HG03469 (cell line): Measurements from ENCODE around the gene RFX1.
"Not testable (repeated sequence)": the region's sequence is repeated elsewhere in the genome, so short reads cannot be mapped to it uniquely, and the experiment has no call there.

ENCODE experiments used
- ATAC-seq: cut with Tn5 transposase; IDR thresholded peaks from one replicate; pipeline ENCODE4 v1.9.1; 2021; ENCODE audit warnings: mild to moderate bottlenecking, moderate library complexity, moderate number of reproducible peaks; ENCODE audit not compliant: unreplicated experiment

RFX1 gene

DNA sequence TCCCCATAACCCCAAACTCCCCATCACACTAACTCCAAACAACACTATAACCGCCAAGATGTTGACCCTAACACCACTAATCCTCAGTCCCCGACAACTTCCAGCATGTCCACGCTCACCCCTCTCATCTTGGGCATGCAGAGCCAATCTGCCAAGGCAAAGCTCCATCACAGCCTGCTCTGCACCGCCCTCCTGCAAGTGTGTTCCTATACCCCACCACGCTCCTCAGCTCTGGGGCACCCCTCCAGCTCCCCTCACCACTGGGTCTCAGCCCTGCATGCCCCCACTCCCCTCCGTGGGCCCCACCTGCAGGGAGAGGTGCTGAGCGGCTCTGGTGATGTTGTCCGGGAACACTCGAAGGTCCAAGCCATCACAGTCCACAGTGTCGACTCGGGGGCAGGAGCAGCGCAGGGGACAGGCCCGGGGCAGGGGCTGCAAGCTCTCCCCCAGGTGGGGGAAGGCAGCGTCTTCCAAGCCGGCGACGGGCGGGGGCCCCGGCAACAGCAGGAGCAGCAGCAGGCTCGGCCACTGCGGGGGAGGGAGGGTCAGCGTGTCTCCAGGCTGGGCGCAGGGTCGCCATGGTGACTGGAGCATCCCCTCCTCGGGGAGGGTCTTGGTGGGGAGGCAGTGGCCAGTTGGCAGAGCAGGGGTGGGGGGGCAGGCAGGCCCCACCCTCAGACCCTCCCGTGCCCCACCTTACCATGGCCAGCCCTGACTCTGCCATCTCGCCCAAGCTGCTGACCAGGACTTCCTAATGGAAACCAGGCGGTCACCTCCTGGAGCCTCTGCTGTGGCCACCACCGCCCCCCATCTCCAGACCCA, 68.4 kb downstream of the RFX1 start:
- no peak for ATAC-seq

DNA sequence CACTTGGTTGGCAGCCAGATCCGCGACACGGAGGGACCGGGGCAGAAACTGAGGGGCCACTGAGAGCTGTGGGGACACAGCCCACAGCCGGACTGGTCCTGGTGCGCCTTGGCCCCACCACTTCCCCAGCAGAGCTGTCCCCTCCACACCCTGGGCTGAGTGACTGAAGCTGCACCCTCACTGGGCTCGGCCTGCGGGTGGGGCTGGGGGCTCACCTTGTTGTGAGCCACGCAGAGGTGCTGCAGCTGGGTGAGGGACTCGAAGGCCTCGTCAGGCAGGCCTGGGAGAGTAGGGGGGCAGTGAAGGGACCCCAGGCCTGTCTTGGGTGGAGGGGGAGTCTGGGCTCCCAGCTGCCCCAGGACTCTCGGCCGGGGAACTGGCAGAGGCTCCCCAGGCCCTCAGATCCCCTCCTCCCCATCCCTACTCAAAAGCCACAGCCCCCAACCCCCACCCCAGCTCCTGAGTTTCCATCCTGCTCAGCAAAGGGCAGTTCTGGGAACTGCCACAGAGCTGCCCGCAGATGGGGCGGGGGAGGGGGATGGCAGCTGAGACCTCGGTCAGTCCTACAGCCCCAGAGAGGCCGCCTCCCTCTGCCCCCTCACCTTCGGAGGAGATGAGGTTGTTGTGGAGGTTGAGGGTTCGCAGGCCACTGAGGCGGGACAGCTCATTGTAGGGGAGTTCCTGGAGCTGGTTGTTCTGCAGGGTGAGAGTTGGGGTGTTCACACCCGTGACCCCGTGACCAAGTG, 70.2 kb downstream of the RFX1 start:
- ATAC-seq = no peak

DNA sequence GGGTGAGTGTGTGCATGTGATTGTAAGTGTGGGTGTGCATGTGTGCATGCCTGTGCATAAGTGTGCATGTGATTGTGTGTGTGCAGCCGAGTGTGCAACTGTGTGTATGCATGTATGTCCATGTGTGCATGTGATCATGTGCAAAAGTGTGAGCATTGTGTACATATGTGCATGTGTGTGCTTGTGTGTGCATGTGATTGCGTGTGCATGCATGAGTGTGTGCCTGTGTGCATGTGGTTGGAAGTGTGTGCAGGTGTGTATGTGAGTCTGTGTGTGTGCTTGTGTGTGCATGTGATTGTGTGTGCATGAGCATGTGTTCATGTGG, 71.4 kb downstream of the RFX1 start:
- no peak for ATAC-seq

DNA sequence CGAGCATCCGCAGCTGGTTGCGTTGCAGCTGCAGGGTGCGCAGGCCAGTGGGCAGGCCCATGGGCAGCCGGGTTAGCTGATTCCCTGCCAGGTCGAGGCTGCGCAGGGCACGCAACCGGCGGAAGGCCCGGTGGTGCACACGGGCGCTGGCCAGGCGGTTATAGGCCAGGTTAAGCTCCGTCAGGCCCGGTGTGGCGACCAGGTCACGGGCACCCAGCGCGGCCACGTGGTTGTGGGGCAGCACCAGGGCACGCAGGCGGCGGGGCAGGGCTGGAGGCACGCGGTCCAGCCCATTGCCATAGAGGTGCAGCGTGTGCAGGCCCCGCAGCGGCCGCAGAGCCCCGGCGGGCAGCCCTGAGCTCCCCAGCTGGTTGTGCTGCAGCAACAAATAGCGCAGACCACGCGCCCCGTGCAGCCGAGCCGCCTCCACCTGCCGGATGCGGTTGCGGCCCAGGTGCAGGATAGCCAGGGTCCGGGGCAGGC, 73.2 kb downstream of the RFX1 start:
- no peak for ATAC-seq

DNA sequence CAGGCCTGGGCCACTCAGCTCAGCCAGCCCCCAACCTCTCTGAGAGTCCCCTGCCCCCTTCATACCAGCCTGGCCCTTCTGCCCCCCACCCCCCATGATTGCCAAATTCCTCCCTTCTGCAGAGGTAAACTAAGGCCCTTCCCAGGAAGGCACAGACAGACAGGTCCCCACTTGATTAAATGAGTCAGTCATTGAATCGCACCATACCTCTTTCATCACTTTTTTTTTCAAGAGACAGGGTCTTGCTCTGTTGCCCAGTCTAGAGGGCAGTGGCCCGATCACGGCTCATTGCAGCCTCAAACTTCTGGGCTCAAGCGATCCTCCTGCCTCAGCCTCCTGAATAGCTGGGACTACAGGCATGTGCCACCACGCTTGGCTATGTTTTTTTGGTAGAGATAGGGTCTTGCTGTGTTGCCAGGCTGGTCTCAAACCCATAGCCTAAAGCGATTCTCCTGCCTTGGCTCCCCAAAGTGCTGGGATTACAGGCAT, 73.9 kb downstream of the RFX1 start:
- no peak for ATAC-seq

DNA sequence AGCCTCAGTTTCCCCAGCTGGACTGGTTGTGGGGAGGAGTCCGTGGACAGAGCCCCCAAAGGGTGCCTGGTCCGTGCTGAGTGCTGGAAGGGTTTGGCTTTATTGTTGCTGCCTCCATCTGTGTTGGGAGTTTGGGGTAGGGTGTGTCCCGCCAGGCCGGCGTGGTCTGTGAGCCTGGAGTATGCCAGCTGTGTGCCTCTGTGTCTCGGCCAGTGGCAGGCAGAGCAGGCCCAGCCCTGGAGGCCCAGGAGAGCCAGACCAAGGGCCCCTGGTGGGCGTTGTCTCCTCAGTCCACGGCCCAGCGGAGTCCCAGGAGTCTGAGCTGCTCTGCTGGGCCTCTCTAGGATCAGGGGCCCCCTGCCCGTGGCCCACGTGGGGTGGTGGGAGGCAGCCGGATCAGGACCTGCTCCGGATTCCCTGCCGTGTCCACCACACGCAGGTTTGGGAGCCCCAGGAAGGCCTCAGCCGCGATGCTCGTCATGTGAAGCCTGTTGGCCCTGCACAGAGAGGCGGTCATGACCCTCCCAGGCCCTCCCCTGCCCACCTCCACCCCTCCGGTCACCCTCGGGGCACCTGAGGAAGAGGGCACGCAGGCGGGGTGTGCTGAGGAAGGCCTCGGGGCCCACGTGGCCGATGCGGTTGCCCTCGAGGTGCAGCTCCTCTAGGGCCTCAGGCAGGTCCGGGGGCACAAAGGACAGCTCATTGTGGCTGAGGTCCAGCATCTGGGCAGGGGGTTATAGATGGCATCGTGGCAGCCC, 74.5 kb downstream of the RFX1 start:
- no peak for ATAC-seq

DNA sequence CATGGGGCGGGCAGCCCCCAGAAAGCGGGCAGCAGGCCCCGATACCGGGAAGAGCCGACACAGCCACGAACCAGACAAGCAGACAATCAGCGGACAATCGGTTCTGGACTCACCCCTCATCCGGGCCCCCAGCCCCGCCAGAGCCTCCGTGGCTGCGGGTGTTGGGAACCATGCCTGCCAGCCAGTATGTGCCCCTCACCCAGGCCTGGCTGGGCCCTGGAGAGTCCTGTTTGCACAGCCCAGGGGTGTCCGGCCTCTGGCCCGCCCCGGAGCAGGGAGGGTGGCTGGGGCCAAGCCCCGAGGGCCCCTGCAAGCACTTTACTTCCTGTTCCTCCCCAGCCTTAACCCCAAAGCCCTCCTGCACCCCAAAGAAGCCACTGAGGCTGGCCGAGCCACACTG, 75.7 kb downstream of the RFX1 start:
- ATAC-seq = no peak

DNA sequence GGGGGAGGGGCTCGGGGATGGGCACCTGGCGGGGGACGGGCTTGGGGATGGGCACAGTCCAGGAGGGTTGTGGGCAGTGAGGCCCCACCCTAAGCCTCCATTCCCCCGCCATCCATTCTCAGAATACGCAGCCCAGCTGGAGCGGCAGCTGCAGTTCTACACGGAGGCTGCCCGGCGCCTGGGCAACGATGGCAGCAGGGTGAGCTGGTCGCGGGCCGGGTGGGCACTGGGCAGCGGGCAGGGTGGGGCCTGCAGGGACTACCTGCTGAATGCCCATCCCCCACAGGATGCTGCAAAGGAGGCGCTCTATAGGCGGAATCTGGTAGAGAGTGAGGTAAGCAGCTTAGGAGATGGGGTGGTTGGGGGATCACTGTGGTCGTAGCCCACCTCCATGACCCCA, 76.2 kb downstream of the RFX1 start:
- ATAC-seq = no peak

DNA sequence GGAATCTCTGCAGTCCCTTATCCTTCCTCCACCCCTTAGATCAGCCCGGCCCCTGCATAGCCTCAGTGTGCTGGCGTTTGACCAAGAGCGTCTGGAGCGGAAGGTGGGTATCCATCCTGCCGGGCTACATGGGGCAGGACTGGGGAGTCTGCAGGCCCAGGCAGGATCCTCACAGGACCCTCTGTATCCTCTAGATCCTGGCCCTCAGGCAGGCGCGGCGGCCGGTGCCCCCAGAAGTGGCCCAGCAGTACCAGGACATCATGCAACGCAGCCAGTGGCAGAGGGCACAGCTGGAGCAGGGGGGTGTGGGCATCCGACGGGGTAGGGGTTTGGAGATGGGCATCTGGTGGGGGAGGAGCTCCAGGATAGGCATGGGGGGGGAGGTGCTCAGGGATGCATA, 76.8 kb downstream of the RFX1 start:
- ATAC-seq = no peak

DNA sequence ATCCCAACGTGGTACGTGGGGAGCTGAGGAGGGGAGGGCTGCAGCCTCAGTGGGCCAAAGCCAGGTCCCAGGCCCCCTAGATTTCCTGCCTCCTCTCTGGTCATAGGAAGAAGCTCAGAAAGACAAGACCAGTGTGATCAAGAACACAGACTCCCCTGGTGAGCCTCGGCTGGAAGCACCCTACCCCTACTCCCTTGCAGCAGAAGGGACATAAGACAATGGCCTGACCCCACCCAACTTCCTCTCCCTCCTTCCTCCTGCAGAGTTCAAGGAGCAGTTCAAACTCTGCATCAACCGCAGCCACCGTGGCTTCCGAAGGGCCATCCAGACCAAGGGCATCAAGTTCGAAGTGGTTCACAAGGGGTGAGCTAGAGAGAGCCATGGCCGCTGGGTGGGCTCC, 79.4 kb downstream of the RFX1 start:
- ATAC-seq = no peak

DNA sequence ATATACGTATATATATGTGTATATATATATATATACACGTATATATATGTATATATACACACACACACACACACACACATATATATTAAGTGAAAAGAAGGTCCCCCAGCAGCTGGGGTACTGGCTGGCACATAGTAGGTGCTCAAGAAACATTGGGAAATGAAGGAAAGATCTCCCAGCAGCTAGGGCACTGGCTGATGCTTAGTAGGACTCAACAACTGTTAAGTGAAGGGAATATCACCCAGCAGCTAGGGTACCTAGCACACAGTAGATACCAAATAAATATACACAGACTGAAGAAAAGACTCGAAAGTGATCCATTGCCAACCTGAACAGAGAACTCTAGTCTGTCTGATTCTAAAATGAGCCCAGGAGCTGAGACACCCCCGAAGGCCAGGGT, 80.1 kb downstream of the RFX1 start:
- no peak for ATAC-seq

DNA sequence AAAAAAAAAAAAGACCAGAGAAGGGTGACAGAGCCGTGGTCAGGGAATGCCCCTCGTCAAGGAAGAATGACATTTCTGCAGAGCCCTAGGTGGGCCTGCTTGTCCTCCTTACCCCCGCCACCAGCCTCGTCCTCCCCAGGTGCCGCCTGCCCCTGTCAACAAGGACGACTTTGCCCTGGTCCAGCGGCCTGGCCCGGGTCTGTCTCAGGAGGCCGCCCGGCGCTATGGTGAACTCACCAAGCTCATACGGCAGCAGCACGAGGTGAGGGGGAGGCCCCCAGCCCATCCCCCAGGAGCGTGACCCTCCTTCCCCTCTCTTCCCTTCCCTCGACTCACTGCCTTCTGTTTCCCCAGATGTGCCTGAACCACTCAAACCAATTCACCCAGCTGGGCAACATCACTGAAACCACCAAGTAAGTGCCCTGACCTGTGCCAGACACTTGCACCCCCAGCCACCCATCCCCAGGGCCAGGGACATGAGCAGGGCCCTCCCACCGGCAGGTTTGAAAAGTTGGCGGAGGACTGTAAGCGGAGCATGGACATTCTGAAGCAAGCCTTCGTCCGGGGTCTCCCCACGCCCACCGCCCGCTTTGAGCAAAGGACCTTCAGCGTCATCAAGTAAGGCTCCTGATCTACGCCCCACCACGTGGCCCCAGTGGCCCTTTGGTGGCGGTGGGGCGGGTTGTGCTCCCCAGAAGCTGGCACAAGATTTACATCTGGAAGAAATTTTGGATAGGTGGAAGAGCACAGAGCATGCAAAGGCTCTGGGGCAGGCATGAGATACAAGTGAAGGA, 82.7 kb downstream of the RFX1 start:
- no peak for ATAC-seq

DNA sequence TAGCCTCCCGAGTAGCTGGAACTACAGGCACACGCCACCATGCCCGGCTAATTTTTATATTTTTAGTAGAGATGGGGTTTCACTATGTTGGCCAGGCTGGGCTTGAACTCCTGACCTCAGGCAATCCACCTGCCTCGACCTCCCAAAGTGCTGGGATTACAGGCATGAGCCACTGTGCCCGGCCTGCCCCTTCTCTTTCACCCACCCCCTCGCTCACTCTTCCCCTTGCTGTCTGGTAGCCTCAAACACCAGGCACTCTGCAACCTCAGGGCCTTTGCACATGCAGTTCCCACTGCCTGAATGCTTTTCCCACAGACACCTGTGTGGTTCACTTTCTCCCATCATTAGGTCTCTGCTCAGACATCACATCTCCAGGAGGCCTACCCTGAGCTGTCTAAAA, 84.0 kb downstream of the RFX1 start:
- ATAC-seq = not testable (repeated sequence)

DNA sequence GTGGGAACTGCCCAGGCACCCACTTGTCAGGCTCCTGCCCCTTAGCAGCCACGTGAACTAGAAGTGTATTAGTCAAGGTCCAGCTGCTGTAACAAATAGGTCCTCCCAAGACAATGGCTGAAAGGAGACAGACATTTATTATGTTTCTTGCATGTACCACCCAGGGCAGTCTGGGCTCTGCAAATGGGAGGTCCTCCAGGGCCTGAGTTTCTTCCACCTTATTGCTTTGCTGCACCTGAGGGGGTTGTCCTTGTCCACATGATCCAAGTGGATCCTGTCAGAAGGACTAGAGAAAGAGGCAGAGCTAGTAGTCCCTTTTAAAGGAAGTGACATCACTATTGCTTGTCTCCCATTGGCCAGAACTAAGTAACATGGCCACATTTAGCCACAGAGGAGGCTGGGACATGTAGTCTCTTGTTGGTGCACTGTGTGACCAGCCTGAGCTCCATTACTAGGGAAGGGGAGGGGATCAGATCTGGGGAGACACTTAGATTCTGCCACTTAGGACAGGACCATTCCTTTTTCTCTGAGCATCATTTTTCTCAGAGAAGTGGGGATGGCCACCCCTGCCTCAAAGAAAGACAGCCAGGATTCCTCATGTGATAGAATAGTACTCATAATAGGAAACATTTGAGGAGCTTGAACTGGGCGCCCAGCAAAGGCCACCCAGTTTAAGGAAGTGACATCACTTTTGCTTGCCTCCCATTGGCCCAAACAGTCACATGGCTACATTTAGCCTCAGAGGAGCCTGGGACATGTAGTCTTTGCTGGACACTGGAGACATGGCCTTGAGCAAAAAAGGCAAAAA, 85.0 kb downstream of the RFX1 start:
- ATAC-seq = no peak

DNA sequence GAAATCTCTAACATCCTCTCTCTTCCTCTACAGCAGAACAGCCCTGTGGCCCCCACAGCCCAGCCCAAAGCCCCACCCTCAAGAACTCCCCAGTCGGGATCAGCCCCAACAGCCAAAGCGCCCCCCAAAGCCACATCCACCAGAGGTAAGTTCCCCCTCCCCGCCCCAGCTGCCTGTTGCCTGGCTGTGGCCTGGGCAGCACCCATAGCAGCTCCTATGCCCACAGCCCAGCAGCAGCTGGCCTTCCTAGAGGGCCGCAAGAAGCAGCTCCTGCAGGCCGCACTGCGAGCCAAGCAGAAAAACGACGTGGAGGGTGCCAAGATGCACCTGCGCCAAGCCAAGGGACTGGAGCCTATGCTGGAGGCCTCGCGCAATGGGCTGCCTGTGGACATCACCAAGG, 85.6 kb downstream of the RFX1 start:
- no peak for ATAC-seq

DNA sequence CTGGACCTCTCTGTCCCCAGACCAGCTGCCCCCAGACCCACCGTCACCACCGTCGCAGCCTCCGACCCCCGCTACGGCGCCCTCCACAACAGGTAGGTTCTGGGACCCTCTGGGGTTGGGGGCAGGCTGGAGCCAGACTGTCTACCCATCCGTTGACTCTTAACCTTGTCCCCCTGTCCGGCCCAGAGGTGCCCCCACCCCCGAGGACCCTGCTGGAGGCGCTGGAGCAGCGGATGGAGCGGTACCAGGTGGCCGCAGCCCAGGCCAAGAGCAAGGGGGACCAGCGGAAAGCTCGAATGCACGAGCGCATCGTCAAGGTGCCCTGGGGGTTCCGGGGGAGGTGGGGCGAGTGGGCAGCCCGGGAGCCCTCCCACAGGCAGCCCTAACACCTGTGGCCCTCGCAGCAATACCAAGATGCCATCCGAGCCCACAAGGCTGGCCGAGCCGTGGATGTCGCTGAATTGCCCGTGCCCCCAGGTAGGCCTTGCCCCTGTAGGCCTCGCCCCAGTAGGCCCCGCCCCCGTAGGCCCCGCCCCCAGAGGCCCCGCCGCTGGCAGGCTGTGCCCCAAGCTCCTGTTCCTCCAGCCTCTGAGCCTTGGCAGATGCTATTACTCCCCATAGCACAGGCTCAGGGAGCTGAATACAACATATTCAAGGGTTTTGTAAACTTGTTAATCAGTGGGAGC, 87.3 kb downstream of the RFX1 start:
- ATAC-seq = no peak

DNA sequence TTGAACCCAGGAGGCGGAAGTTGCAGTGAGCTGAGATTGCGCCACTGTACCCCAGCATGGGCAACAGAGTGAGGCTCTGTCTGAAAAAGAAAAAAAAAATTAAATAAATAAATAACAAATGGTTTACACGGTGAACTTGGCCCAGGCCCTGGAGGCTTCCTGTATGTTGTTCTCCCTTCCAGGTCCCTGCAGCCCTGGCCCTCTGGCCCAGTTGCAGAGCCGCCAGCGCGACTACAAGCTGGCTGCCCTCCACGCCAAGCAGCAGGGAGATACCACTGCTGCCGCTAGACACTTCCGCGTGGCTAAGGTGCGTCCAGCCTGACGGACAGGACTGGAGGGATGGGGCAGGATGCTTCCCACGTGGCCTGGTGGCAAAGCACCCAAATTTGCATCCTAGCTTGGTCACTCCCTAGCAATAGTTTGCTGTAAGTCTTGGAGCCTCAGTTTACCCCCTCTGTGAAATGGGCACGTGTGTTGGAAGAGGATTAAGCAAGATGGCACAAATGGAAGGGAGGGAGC, 88.2 kb downstream of the RFX1 start:
- no peak for ATAC-seq

DNA sequence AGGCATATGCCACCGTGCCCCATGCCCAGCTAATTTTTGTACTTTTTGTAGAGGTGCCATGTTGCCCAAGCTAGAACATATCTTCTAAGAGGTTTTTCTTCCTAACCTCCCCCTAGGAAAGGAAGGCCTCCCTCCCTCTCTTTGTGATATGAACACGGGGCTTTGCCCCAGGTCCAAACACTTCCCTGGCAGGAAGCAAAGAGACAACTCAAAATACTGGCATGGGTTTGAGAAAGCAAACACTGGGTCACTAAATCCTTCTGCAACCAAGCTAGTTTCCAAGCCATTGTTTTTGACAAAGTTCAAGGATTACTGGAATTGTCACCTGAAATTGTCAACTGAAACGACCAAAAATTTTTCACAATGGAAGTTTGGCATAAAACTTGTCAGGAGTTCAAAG, 91.3 kb downstream of the RFX1 start:
- no peak for ATAC-seq

DNA sequence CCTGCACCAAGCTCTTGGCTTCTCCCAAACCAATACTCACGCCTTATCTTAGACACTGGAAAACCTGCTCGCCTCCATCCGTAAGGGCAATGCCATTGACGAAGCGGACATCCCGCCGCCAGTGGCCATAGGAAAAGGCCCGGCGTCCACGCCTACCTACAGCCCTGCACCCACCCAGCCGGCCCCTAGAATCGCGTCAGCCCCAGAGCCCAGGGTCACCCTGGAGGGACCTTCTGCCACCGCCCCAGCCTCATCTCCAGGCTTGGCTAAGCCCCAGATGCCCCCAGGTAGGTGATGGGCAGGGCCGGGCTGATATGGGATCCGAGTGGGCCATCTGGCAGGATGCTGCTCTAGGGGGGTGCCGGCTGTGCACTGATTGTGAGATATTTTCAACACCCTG, 92.8 kb downstream of the RFX1 start:
- ATAC-seq = no peak
